OCI-LY1 (cell line): ENCODE data around the gene EFHC1.

Source experiments
- H2AFZ ChIP-seq: fragments of 200-600 bp; sonication (generic), shearing (Covaris generic); 2 replicates; pipeline ENCODE4 v1.6.0; 2014; ENCODE audit warnings: antibody characterized with exemption, mild to moderate bottlenecking, low read length
- H3F3A ChIP-seq: fragments of 200-600 bp; sonication (generic), shearing (Covaris generic); 2 replicates; pipeline ENCODE4 v1.6.0; 2014; ENCODE audit warnings: mild to moderate bottlenecking, antibody characterized with exemption, low read length, moderate library complexity; ENCODE audit not compliant: insufficient read depth
- H3K27ac ChIP-seq: fragments of 200-600 bp; sonication (generic); 2 replicates; pipeline ENCODE4 v1.5.1; 2014; ENCODE audit warnings: low read length, mixed run types, mild to moderate bottlenecking, low read depth; ENCODE audit not compliant: poor library complexity, severe bottlenecking
- H3K27me3 ChIP-seq: fragments of 200-600 bp; sonication (generic); 2 replicates; pipeline ENCODE4 v1.6.0; 2014; ENCODE audit warnings: antibody characterized with exemption, mild to moderate bottlenecking, low read length, moderate library complexity; ENCODE audit not compliant: insufficient read depth
- H3K36me3 ChIP-seq: fragments of 200-600 bp; sonication (generic); 2 replicates; pipeline ENCODE4 v1.6.1; 2014; ENCODE audit warnings: mild to moderate bottlenecking, antibody characterized with exemption, low read length, moderate library complexity, mixed read lengths; ENCODE audit not compliant: insufficient read depth
- H3K4me1 ChIP-seq: fragments of 200-600 bp; sonication (generic); 2 replicates; pipeline ENCODE4 v1.5.1; 2014; ENCODE audit warnings: mild to moderate bottlenecking, low read length, moderate library complexity; ENCODE audit not compliant: insufficient read depth, severe bottlenecking
- H3K4me2 ChIP-seq: fragments of 200-600 bp; sonication (generic), shearing (Covaris generic); 2 replicates; pipeline ENCODE4 v1.6.1; 2014; ENCODE audit warnings: low read length
- H3K4me3 ChIP-seq: fragments of 200-600 bp; sonication (generic); 2 replicates; pipeline ENCODE4 v1.5.1; 2014; ENCODE audit warnings: low read length, low read depth, mild to moderate bottlenecking, mixed read lengths; ENCODE audit not compliant: poor library complexity, severe bottlenecking
- H3K79me2 ChIP-seq: fragments of 200-600 bp; shearing (Covaris generic); 2 replicates; pipeline ENCODE4 v1.6.1; 2016; ENCODE audit warnings: mixed run types, low read length, mixed read lengths; ENCODE audit not compliant: insufficient read depth
- H3K9ac ChIP-seq: fragments of 200-600 bp; sonication (generic), shearing (Covaris generic); 2 replicates; pipeline ENCODE4 v1.6.1; 2014; ENCODE audit warnings: mild to moderate bottlenecking, low read length, mixed read lengths
- H3K9me2 ChIP-seq: fragments of 200-600 bp; sonication (generic), shearing (Covaris generic); 2 replicates; pipeline ENCODE4 v1.6.1; 2014; ENCODE audit warnings: low read depth, mild to moderate bottlenecking, low read length, mixed read lengths
- H3K9me3 ChIP-seq: fragments of 200-600 bp; shearing (Covaris generic); 2 replicates; pipeline ENCODE4 v1.6.1; 2014; ENCODE audit warnings: low read length, mixed read lengths
- H4K20me1 ChIP-seq: fragments of 200-600 bp; sonication (generic), shearing (Covaris generic); 2 replicates; pipeline ENCODE4 v1.6.0; 2016; ENCODE audit warnings: mild to moderate bottlenecking, low read length; ENCODE audit not compliant: insufficient read depth
- EZH2 ChIP-seq: fragments of 200-600 bp; sonication (generic), shearing (Covaris generic); IDR thresholded peaks from 2 replicates; pipeline ENCODE4 v1.8.0; 2017; ENCODE audit warnings: borderline replicate concordance, mixed run types, mild to moderate bottlenecking, antibody characterized with exemption, low read length, moderate library complexity, mixed read lengths
- TF ChIP-seq, protein P1 (sequence below): fragments of 200-600 bp; sonication (generic), shearing (Covaris generic); IDR thresholded peaks from 2 replicates; pipeline ENCODE4 v1.5.1; 2017; ENCODE audit warnings: mild to moderate bottlenecking, antibody characterized with exemption, low read length, moderate library complexity, mixed read lengths

Gene EFHC1

GRCh38 chr6:52555518-52556233 is 135.5 kb downstream of the EFHC1 start:
- Histone ChIP-seq H3K9me2 (no peaks in the 10 kb centered on the region), H3K27ac (peak overlapping the region; percentile 52), H3K9ac (no peak overlapping the region), H3K27me3 (no peaks in the 10 kb centered on the region), H2AFZ (no peak overlapping the region), H3F3A (no peaks in the 10 kb centered on the region), H3K9me3 (no peaks in the 10 kb centered on the region), H3K4me2 (no peak overlapping the region), H3K36me3 (peaks cover 21% of the 10 kb centered on the region), H4K20me1 (no peaks in the 10 kb centered on the region), H3K4me1 (peaks cover 71% of the 10 kb centered on the region), H3K4me3 (no peak overlapping the region), H3K79me2 (peaks cover 68% of the 10 kb centered on the region)
- TF ChIP-seq, protein P1, sequence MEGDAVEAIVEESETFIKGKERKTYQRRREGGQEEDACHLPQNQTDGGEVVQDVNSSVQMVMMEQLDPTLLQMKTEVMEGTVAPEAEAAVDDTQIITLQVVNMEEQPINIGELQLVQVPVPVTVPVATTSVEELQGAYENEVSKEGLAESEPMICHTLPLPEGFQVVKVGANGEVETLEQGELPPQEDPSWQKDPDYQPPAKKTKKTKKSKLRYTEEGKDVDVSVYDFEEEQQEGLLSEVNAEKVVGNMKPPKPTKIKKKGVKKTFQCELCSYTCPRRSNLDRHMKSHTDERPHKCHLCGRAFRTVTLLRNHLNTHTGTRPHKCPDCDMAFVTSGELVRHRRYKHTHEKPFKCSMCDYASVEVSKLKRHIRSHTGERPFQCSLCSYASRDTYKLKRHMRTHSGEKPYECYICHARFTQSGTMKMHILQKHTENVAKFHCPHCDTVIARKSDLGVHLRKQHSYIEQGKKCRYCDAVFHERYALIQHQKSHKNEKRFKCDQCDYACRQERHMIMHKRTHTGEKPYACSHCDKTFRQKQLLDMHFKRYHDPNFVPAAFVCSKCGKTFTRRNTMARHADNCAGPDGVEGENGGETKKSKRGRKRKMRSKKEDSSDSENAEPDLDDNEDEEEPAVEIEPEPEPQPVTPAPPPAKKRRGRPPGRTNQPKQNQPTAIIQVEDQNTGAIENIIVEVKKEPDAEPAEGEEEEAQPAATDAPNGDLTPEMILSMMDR, result no peak
- no peak for TF ChIP-seq EZH2

DNA sequence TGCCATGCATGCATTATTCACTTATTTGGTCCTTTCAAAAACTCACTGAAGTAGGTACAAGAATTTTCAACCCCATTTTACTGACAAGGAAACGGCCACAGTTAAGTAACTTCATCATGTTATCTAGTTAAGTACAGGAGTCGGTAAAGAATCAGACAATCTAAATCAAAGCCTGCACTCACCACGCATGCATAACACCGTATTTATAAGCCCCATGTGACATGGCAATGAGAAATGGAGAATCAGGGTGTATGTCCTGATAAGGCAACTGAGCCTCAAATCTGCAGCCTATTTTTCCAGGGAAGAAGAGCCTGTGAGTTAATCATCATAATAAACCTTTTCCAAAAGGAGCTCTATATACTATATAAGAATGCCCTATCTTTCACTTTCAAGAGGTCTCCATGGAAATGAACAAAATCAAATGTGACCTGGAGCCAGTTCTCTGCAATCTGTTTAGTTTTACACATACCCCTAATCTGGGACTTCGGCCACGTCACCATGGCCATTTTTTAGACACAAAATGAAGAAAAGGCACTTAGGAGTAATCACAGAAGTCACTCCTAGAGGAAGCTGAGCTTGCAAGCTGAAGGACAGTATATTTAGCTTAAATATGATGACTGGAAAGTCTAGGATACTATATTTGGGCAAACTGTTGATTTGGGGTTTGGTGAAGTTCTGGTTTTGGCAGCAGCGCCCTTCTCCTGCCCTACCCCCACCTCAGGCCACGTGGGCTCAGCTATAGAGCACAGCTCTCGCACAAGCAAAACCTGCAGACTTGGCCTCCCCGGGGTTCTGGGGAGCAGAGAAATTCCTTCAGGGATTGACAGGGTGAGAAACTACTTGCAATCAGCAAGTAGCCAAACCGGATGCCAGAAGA is 137.5 kb downstream of the EFHC1 start:
- no peaks in the 10 kb centered on the region for H4K20me1 ChIP-seq
- H3K36me3 ChIP-seq, result peaks cover 30% of the 10 kb centered on the region
- TF ChIP-seq, protein P1, result no peak
- H3F3A ChIP-seq, result no peaks in the 10 kb centered on the region
- H3K9me3 ChIP-seq, result no peaks in the 10 kb centered on the region
- no peaks in the 10 kb centered on the region for H3K27me3 ChIP-seq
- H3K4me2 ChIP-seq, result 0 out of 2 replicates have a peak overlapping the region, but pooled peaks have one; percentile 4
- no peak overlapping the region for H3K9ac ChIP-seq
- H3K27ac ChIP-seq, result peak overlapping the region; percentile 58
- H3K79me2 ChIP-seq, result peaks cover 74% of the 10 kb centered on the region
- no peak overlapping the region for H3K4me3 ChIP-seq
- no peaks in the 10 kb centered on the region for H3K9me2 ChIP-seq
- H2AFZ ChIP-seq, result no peak overlapping the region
- H3K4me1 ChIP-seq, result peaks cover 52% of the 10 kb centered on the region

GRCh38 chr6:52558266-52559000 is 138.3 kb downstream of the EFHC1 start:
- Histone ChIP-seq H3K4me1 (peaks cover 52% of the 10 kb centered on the region), H4K20me1 (no peaks in the 10 kb centered on the region), H3K4me3 (no peak overlapping the region), H3K36me3 (peaks cover 30% of the 10 kb centered on the region), H3K9me3 (no peaks in the 10 kb centered on the region), H2AFZ (no peak overlapping the region), H3K27me3 (no peaks in the 10 kb centered on the region), H3K9me2 (no peaks in the 10 kb centered on the region), H3F3A (no peaks in the 10 kb centered on the region), H3K4me2 (0 out of 2 replicates have a peak overlapping the region, but pooled peaks have one; percentile 4), H3K27ac (peak overlapping the region; percentile 58), H3K9ac (no peak overlapping the region), H3K79me2 (peaks cover 75% of the 10 kb centered on the region)
- TF ChIP-seq EZH2, result no peak
- TF ChIP-seq, protein P1, result no peak
